Memory B cell (primary cell): ENCODE measurements around the gene MAGEA4.

Experiments
- ATAC-seq: fragments of 150-1000 bp; cut with Tn5 transposase; 2 replicates; pipeline ENCODE4 v1.10.0; 2021; ENCODE audit warnings: low read depth, mild to moderate bottlenecking, moderate library complexity
- DNase-seq, 2 donors: peaks; one replicate each; pipeline ENCODE4 v3.0.0; 2022; ENCODE audit warnings: low spot score in 2 of 2
- H3K27ac Mint-ChIP-seq: one replicate; pipeline ENCODE4 v1.8.0; 2022; ENCODE audit warnings: mild to moderate bottlenecking, moderate library complexity, mixed read lengths
- H3K27me3 Mint-ChIP-seq: one replicate; pipeline ENCODE4 v1.8.0; 2022; ENCODE audit warnings: mixed read lengths
- H3K36me3 Mint-ChIP-seq: one replicate; pipeline ENCODE4 v1.8.0; 2022; ENCODE audit warnings: mild to moderate bottlenecking, mixed read lengths
- H3K4me1 Mint-ChIP-seq: one replicate; pipeline ENCODE4 v1.8.0; 2022; ENCODE audit warnings: mixed read lengths
- H3K4me3 Mint-ChIP-seq: one replicate; pipeline ENCODE4 v1.8.0; 2022; ENCODE audit warnings: mild to moderate bottlenecking, moderate library complexity, mixed read lengths
- H3K9me3 Mint-ChIP-seq: one replicate; pipeline ENCODE4 v1.8.0; 2022; ENCODE audit warnings: mixed read lengths

MAGEA4 gene

GRCh38 chrX:151970027-151970426 lies 57.3 kb downstream of the MAGEA4 start:
- Mint-ChIP-seq H3K27me3 (peaks cover 4% of the 10 kb centered on the region), H3K4me1 (no peaks in the 10 kb centered on the region), H3K27ac (no peak overlapping the region), H3K9me3 (no peaks in the 10 kb centered on the region), H3K4me3 (no peak overlapping the region), H3K36me3 (no peaks in the 10 kb centered on the region)
- no peak for DNase-seq
- no peak for ATAC-seq

- peaks cover 4% of the 10 kb centered on the region for H3K27me3 Mint-ChIP-seq
Measured at GRCh38 chrX:151970661-151971060, 58.0 kb downstream of the MAGEA4 start.

GRCh38 chrX:151973060-151973661 lies 60.5 kb downstream of the MAGEA4 start:
- no peak for DNase-seq
- Mint-ChIP-seq H3K27me3 (peaks cover 4% of the 10 kb centered on the region), H3K9me3 (peaks cover 2% of the 10 kb centered on the region), H3K36me3 (no peaks in the 10 kb centered on the region), H3K4me3 (no peak overlapping the region), H3K27ac (no peak overlapping the region), H3K4me1 (no peaks in the 10 kb centered on the region)
- ATAC-seq, result no peak

More at GRCh38 chrX:151970661-151971060, 58.0 kb downstream of the MAGEA4 start:
- no peak overlapping the region for H3K27ac Mint-ChIP-seq
- ATAC-seq, result no peak
- no peaks in the 10 kb centered on the region for H3K36me3 Mint-ChIP-seq
- no peak overlapping the region for H3K4me3 Mint-ChIP-seq
- no peak for DNase-seq
- no peaks in the 10 kb centered on the region for H3K9me3 Mint-ChIP-seq
- H3K4me1 Mint-ChIP-seq, result no peaks in the 10 kb centered on the region

- no peaks in the 10 kb centered on the region for H3K4me1 Mint-ChIP-seq
- peaks cover 2% of the 10 kb centered on the region for H3K9me3 Mint-ChIP-seq
- H3K27ac Mint-ChIP-seq, result no peak overlapping the region
- H3K36me3 Mint-ChIP-seq, result no peaks in the 10 kb centered on the region
- peaks cover 3% of the 10 kb centered on the region for H3K27me3 Mint-ChIP-seq
- no peak for ATAC-seq
- no peak for DNase-seq
- H3K4me3 Mint-ChIP-seq, result no peak overlapping the region
Measured at GRCh38 chrX:151973851-151974335, 61.2 kb downstream of the MAGEA4 start.
